Measurements from ENCODE around the gene NDUFS6.

The NDUFS6 gene

DNA sequence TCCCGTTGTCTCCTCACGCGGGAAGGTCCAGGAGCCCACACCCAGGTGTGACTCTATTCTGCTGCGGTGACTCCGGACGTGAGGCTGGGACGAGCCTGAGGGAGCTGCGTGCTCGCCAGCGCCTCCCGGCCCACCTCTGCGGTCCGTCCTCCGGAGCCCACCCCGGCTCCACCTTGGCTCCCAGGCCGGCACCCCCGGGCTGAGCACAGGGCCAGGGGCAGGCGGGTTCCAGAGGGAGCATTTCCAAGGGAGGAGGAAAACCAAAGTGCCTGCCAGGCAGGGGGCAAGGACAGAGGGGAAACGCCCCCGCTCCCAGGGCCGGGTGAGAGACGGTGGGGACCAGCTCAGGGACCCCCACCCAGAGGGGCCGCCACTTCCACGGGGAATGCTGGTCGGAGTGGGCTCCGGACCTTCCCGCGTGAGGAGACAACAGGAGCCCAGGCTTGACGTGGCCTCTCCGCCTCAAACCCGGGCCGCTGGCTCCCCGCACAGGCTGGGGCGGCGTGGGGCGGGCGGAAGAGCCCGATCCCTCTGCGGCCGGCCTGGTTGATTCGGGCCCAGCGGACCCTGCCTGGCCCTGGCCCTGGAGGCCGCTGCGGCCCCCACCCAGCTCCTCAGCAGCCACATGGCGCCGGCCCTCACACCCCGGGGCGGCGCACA is 55.5 kb downstream of the NDUFS6 start:
- no peak for DNase-seq

DNA sequence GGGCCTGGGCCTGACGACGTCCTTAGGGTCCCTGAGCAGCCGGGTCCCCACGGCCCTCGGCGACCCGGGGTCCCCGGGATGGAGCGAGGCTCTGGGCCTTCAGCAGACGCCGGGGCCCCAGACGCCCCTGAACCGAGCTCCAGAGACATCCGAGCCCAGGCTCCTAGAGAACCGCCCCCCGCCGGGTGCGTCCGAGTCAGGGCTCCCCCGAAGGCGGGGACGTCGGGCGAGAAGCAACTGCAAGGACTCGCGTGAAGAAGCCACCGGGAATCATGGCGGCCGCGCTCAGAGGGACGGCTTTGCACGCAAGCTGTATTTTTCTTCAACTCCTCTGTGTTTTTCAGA is 56.0 kb downstream of the NDUFS6 start:
- DNase-seq, result no peak

DNA sequence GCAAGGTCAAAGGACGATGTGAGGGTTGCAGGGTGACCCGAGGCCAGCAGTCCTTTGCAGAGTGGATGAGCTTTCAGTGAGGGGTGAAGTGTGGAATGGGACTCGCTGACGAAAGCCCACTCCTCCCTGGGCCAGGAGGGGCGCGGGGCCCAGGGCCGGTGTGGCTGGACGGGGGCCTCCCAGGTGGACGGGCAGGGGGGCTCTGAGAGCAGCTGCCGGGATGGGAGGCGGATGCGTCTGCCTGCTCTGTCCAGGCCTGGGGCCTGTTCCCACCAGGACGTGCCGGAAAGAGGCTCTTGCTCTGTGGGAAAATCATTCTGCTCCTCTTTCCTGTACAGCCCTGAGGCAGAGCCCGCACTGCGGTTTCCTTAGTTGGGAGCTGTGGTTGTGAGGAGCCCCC is 57.2 kb downstream of the NDUFS6 start:
- no peak for DNase-seq

DNA sequence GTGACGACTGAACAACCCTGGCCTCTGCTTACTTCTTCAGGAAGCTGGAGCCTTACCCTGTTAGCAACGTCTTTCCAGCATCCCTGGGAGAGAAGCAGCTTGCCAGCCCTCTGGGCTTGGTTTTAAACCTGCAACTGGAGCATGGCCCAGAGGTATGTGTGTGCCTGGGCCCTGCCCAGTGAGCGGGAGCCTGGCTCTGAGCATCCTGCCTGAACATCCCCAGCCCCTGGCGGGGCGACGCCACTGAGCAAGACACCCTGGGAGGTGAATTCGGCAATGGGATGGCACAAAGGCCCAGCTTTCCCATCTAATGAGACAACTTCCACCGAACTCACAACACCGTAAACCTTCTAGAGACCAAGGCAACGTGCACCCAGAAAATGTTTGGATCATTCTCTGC is 57.9 kb downstream of the NDUFS6 start:
- DNase-seq, result no peak

DNA sequence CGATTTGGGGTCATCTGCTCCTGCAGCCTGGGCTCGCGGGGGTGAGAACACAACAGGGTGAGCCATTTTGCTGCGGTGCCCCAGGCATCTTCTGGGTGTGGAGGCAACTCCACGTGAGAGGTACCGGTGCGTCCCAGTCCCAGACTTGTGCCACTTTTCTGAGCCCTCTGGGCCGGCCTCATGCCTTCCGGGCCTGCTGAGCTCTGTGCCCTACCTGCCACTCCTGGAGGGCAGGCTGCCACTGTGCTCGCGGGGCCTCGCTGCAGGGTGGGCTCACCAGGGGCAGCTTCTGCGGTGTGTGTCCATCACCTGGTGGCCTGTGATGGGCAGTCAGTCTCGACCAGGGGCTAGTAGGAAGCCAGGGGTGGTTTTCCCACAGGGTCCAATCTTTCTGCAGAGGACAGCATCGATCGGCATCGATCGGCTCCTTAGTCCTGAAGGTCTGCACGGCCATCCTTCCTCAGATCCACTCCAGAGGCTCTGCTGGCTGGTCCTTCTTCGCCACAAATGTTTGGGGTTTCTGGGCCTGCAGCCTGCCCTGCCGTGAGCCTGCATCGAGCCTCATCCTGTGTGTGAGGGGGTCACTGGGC is 58.9 kb downstream of the NDUFS6 start:
- DNase-seq, result no peak

DNA sequence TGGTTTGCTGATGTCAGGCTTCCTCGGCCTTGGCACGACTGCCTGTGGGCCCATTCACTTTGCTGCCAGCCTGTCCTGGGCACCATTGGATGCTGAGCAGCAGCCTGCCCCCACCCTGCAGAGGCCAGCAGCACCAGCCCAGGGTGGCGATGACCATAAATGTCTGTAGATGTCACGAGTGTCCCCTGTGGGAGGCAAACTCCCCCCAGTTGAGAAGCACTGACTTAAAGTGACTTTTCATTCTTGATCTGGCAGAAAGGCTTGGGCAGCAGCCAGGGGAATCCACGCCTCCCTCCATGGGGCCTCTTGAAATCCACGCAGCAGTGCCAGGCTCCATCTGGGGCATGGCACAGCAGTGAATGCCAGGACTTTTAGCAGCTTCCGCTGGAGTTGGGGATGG is 59.7 kb downstream of the NDUFS6 start:
- DNase-seq, result no peak

DNA sequence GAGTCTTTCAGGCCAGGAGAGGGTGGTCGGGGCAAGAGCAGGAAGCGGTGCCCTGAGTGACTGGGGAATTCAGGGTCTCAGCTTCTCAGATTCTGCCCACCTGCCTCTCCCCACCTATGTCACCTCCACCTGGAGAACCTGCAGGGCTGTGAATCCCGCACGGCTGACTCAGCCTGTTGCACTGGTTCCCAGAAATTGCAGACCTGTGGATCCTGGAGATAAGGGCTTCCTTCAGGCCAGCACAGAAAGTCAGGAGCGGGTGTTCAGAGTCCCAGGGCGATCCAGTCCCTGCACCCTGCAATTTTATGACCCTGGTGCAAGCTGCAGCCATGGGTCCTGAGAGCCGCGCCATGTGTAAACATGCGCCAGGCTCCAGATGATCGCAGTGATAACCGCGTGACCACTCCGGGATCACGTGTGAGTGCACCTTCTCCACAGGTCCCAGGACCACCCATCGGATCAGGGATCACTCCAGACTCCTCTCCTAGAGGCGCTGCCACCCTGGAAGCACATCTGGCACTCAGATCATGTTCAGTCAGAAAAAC is 63.8 kb downstream of the NDUFS6 start:
- no peak for DNase-seq

DNA sequence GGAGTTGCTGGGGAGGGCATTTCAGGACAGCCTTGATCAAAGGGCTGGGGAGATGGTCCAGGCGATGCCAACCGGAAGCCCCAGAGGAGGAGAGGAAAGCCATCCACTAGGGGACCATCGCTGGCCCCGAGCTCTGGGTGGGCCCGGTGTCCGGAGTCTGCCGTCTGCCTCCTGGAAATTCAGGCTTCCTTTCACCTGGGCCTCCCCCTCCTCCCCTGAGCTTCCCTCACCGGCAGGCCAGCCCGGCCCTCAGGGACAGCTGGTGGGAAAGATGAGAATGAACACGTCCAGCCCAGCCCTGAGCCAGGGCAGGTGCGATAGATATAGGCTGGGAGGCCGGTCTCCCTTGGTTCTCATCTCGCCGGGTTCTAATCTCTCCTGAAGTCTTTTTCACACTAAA is 64.3 kb downstream of the NDUFS6 start:
- DNase-seq, result no peak
